Activated CD8-positive, alpha-beta T cell treated with anti-CD3 and anti-CD28 coated beads for 36 hours (primary cell): ENCODE results near the gene GSTM2. TPM values are rescaled to one million over a fixed set of nuclear protein-coding genes. Genes with fewer than 3 reads are reported as not detected.

ENCODE experiments used
- ATAC-seq: fragments of 200-7000 bp; cut with Tn5 transposase; one replicate; pipeline ENCODE4 v1.10.0; 2021; ENCODE audit warnings: mild to moderate bottlenecking, moderate library complexity
- CTCF ChIA-PET: fragments of 350-600 bp; sonication (Branson Sonifier 250); formaldehyde crosslinking; loops from one replicate; lab custom pipeline; 2021; ENCODE audit warnings: antibody characterized with exemption; lab: Charles Lee
- POLR2A ChIA-PET: fragments of 350-600 bp; sonication (Branson Sonifier 250); formaldehyde crosslinking; loops from one replicate; lab custom pipeline; 2021; ENCODE audit warnings: antibody characterized with exemption; lab: Charles Lee
- DNase-seq: peaks from one replicate; pipeline ENCODE4 v3.0.0-alpha.2; 2020
- H3K27ac Mint-ChIP-seq: one replicate; pipeline ENCODE4 v1.8.0; 2021; ENCODE audit warnings: mild to moderate bottlenecking, mixed read lengths
- H3K27me3 Mint-ChIP-seq: one replicate; pipeline ENCODE4 v1.8.0; 2021; ENCODE audit warnings: mixed read lengths
- H3K36me3 Mint-ChIP-seq: one replicate; pipeline ENCODE4 v1.8.0; 2021; ENCODE audit warnings: low read depth, mixed read lengths
- H3K4me1 Mint-ChIP-seq: one replicate; pipeline ENCODE4 v1.8.0; 2021; ENCODE audit warnings: low read depth, mixed read lengths
- H3K4me3 Mint-ChIP-seq: one replicate; pipeline ENCODE4 v1.8.0; 2021; ENCODE audit warnings: mild to moderate bottlenecking, moderate library complexity, mixed read lengths
- H3K9me3 Mint-ChIP-seq: one replicate; pipeline ENCODE4 v1.8.0; 2021; ENCODE audit warnings: mixed read lengths
- intact Hi-C: fragments of 100-400 bp; cut with micrococcal nuclease; formaldehyde crosslinking; loops from one replicate; pipeline ENCODE4 v1.10.0; 2022
- total RNA-seq, 2 experiments: library from RNA; stranded (reverse); gene quantifications; one replicate each; pipeline ENCODE4 v1.2.3, GENCODE V29; 2021
- TF ChIP-seq, protein P1 (sequence below): fragments of 200-600 bp; IDR thresholded peaks from one replicate; pipeline ENCODE4 v1.8.0; 2022; ENCODE audit warnings: antibody characterized with exemption, mild to moderate bottlenecking

The GSTM2 gene
- total RNA-seq, 2 experiments from 2014 or later: 13.6 to 16.2 TPM

DNA sequence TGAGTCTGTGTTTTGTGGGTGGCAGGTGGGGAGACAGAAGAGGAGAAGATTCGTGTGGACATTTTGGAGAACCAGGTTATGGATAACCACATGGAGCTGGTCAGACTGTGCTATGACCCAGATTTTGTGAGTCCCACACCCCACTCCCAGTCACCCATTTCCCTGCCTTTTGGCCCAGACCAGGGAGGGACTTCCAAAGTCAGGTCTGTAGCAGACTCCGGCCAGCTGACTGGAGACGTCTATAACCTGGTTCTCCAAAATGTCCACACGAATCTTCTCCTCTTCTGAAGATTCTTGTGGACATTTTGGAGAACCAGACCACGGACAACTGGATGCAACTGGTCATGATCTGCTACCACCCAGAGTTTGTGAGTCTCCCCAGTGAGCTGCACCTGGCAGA is 45.8 kb downstream of the GSTM2 start:
- ChIA-PET CTCF (interaction anchor here (1.4 kb wide), 1 partner anchor 73 kb away, joined by 3 read pairs; no protein-coding TSS in a partner anchor), POLR2A (no interaction called here)
- ATAC-seq (no peak), DNase-seq (no peak)
- peaks cover 6% of the 10 kb centered on the region for H3K27me3 Mint-ChIP-seq
- peaks cover 10% of the 10 kb centered on the region for H3K9me3 Mint-ChIP-seq
- no peak overlapping the region for H3K4me3 Mint-ChIP-seq
- intact Hi-C loops: no loop called here
- H3K27ac Mint-ChIP-seq: no peak overlapping the region
- peaks cover 3% of the 10 kb centered on the region for H3K36me3 Mint-ChIP-seq
- peaks cover 1% of the 10 kb centered on the region for H3K4me1 Mint-ChIP-seq
- TF ChIP-seq, protein P1, sequence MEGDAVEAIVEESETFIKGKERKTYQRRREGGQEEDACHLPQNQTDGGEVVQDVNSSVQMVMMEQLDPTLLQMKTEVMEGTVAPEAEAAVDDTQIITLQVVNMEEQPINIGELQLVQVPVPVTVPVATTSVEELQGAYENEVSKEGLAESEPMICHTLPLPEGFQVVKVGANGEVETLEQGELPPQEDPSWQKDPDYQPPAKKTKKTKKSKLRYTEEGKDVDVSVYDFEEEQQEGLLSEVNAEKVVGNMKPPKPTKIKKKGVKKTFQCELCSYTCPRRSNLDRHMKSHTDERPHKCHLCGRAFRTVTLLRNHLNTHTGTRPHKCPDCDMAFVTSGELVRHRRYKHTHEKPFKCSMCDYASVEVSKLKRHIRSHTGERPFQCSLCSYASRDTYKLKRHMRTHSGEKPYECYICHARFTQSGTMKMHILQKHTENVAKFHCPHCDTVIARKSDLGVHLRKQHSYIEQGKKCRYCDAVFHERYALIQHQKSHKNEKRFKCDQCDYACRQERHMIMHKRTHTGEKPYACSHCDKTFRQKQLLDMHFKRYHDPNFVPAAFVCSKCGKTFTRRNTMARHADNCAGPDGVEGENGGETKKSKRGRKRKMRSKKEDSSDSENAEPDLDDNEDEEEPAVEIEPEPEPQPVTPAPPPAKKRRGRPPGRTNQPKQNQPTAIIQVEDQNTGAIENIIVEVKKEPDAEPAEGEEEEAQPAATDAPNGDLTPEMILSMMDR: no peak

DNA sequence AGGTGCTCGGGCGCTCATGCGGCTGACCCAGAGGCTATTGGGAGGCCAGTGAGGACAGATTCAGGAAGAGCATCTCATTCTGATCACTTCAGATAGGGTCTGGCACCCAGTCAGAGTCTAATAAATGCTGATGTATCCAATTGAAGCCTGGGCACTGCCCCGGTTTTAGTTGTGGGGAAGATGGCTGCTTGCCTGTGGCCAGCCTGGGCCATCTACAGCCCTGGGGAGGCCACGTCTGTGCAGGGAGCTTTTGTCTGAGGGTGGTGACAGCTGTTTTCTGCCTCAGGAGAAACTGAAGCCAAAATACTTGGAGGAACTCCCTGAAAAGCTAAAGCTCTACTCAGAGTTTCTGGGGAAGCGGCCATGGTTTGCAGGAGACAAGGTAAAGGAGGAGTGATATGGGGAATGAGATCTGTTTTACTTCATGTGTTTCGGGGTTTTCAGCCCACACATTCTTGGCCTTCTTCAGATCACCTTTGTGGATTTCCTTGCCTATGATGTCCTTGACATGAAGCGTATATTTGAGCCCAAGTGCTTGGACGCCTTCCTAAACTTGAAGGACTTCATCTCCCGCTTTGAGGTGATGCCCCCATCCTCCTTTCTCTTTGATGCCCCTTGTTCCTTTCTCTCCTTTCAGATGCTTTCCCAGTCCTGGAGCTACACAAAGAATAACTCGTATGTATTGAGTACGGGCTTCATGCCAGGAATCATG is 47.0 kb downstream of the GSTM2 start:
- no peak overlapping the region for H3K4me3 Mint-ChIP-seq
- no peak overlapping the region for H3K27ac Mint-ChIP-seq
- intact Hi-C loops: no loop called here
- no peak for ATAC-seq
- ChIA-PET CTCF (interaction anchor here (1.4 kb wide), 1 partner anchor 74 kb away, joined by 3 read pairs; no protein-coding TSS in a partner anchor), POLR2A (no interaction called here)
- H3K36me3 Mint-ChIP-seq: no peaks in the 10 kb centered on the region
- H3K4me1 Mint-ChIP-seq: peaks cover 5% of the 10 kb centered on the region
- H3K9me3 Mint-ChIP-seq: no peaks in the 10 kb centered on the region
- no peak for DNase-seq
- peaks cover 6% of the 10 kb centered on the region for H3K27me3 Mint-ChIP-seq
- TF ChIP-seq, protein P1: no peak

DNA sequence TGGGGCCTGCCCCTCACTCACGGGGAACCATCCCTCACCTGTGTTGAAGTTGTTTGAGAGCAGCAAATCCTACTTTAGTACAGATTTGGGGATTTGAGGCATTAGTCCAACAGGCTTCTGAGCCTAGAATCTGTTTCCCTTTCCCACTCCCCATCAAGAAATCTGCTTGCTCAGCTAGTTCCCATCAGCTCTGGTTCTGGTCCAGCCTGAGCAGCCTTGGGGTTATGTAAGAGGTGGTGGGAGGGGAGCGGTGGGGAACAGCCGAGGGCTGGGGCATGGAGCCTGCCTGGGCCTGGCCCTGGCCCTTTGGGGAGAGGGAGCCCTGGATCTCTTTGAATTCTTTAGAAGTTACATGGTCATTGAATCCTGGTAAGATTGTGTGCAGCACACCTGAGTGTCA is 48.3 kb downstream of the GSTM2 start:
- no peaks in the 10 kb centered on the region for H3K9me3 Mint-ChIP-seq
- ChIA-PET POLR2A (no interaction called here), CTCF (interaction anchor here (1.1 kb wide), 1 partner anchor 76 kb away, joined by 5 read pairs; no protein-coding TSS in a partner anchor)
- H3K4me1 Mint-ChIP-seq: peaks cover 5% of the 10 kb centered on the region
- H3K27ac Mint-ChIP-seq: no peak overlapping the region
- TF ChIP-seq, protein P1: no peak
- H3K4me3 Mint-ChIP-seq: no peak overlapping the region
- no peak for DNase-seq
- H3K27me3 Mint-ChIP-seq: peaks cover 6% of the 10 kb centered on the region
- no peaks in the 10 kb centered on the region for H3K36me3 Mint-ChIP-seq
- no peak for ATAC-seq
- intact Hi-C loops: no loop called here

DNA sequence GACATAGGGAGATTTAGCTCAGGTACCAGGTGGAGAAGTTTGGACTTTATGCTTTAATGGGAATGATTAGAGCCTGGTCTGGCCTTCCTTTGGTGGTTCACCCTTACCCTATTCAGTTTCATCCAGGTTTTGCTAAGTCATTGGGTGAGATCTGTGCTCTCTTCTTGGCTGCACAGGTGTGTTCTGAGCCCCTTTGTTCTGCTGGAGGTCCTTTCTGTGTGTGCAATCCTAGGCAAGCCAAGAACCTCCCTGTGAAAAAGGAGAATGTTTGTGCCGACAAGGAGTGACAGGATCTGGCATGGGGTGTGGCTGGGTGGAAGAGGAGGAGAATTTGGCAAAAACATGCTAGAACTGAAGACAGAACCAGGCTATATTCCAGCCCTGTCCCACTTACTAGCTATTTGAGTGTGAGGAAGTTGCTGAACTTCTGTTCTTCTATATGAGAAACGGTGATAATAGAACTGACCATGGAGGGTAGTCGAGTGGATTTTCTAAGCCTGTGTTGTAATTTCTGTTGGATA is 48.8 kb downstream of the GSTM2 start:
- Mint-ChIP-seq H3K36me3 (no peaks in the 10 kb centered on the region), H3K4me3 (no peak overlapping the region), H3K4me1 (peaks cover 5% of the 10 kb centered on the region), H3K27me3 (peaks cover 6% of the 10 kb centered on the region), H3K27ac (no peak overlapping the region), H3K9me3 (no peaks in the 10 kb centered on the region)
- CTCF ChIA-PET: interaction anchor here (1.1 kb wide), 1 partner anchor 76 kb away, joined by 5 read pairs; no protein-coding TSS in a partner anchor
- POLR2A ChIA-PET: no interaction called here
- intact Hi-C loops: no loop called here
- TF ChIP-seq, protein P1: no peak
- DNase-seq: no peak
- ATAC-seq: no peak

DNA sequence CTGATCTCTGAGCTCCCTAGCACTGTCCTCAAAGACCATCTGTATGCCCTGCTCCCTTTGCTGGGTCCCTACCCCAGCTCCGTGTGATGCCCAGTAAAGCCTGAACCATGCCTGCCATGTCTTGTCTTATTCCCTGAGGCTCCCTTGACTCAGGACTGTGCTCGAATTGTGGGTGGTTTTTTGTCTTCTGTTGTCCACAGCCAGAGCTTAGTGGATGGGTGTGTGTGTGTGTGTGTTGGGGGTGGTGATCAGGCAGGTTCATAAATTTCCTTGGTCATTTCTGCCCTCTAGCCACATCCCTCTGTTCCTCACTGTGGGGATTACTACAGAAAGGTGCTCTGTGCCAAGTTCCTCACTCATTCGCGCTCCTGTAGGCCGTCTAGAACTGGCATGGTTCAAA is 49.9 kb downstream of the GSTM2 start:
- Mint-ChIP-seq H3K4me1 (peaks cover 4% of the 10 kb centered on the region), H3K9me3 (no peaks in the 10 kb centered on the region), H3K27me3 (peaks cover 6% of the 10 kb centered on the region), H3K27ac (no peak overlapping the region), H3K4me3 (no peak overlapping the region), H3K36me3 (no peaks in the 10 kb centered on the region)
- intact Hi-C loops: no loop called here
- ChIA-PET POLR2A (no interaction called here), CTCF (interaction anchor here (0.7 to 1.1 kb wide), 6 partner anchors 56 to 778 kb away, joined by 3 to 4 read pairs (median 3); partner anchors contain the start of gene AHCYL1)
- DNase-seq: no peak
- TF ChIP-seq, protein P1: no peak
- ATAC-seq: no peak
